NCI-H1105 treated with DMSO at 0.1 percent for 48 hours (cell line): ENCODE results near the gene EVA1A.

Source experiments
- DNase-seq: peaks from one replicate; lab custom pipeline; 2025; lab: John Stamatoyannopoulos, UW

The EVA1A gene

DNA sequence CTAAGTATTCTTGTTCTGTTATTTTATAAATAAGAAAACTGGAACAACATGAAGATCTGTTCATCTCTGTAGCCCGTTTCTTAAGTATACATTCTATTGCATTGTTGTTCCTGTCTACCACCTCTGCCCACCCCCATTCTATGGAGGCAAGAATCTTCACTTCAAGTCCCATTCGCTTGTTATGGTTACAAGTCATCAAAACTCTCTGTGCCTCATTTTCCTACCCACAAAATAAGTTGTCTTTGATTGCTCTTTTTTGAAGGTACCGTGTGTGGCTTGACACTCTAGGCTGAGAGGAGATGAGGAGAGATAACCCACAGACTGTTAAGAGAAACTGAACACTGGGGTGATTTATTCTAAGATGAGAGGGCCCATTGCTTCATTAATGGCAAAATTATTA lies 2.9 kb upstream of the EVA1A start:
- DNase-seq: no peak

DNA sequence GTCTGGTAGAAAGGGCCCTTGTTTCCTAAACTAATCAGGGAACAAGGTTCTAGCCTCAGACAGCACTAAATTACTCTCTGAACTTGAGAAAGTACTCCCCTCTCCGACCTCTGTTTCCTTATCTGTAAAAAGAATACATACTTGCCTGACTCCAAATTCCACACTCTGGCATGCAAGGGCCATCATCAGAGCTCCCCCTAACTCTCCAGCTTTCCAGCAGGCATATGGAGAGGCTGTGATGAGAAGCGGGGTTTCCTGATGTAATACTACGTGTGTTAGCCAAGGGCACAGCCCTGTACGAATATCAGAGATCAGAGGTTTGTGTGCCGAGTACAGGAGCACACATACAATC lies 1.8 kb upstream of the EVA1A start:
- DNase-seq: no peak

DNA sequence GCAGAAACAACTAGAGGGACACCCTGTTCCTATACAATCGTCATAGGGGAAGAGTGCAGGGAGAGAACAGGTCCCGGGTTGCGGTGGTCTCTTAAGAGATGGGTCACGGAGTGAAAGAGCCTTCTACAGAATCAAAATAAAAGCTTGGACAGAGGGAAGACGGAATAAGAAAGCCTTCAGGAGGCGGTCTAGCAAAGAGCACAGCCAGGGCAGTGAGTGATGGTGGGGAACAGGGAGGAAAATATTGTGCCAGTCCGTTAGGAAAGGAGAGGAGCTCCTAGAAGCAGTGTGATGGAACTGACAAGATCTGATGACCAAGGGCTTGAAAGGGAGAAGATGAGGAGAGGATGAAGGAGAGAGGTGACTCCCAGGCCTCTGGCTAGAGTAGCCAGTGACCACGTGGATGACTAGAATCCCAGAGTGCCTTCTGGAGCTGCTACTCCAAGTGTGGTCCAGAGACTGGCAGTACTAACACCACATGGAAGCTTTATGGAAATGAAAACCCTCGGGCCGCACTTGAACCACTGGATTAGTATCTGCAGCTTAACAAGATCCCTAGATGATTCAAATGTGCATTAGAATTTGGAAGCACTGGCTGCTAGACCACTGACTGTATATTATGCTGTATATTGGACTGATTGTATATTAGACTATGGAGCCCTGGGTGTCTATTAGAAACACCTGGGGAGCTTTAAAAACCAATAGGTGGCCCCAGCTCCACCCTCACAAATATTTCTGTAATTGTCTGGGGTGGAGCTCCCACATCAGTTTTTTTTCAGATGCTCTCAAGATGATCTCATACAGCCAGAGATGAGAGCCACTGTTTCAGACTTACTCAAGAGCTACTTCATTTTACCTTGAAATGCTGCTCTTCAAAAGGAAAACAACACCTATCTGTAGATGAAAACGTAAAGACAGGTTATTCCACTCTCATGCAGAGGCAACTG lies 1.1 kb upstream of the EVA1A start:
- no peak for DNase-seq

DNA sequence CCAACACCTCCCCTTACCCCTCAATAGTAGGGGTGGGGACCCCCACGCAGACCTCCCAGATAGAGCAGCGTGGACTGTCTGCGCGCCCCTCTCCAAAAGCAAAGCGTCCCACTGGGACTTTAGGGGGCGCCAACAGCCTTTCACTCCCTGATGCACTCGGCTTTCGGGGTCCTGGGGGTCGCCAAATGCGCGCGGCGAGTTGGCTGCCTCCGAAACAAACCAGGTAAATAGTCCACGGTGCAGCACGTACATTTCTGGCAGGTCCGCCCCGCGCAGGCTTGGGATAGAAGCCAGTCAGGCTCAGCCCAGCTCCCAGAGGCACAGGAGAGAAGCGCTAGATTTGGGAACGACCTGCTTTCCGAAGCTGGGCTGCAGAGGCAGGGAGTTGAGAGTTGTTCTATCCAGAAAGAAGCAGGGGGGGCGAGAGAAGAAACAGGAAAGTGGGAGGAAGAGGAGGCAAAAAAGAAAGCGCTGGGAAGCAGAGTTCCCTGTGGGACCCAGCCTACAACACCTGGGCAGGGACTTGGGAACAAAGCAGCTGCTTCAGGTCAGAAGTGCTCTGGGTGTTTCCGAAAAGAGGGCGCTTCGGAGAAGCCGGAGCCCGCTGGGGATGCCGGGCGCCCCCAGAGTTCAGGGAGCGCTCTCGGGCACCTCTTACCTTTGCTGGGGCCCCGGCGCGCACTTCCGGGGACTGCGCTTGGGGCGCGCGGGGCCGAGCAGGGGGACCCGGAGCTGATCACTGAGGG lies 544 bp downstream of the EVA1A start:
- peak; percentile 18 for DNase-seq

DNA sequence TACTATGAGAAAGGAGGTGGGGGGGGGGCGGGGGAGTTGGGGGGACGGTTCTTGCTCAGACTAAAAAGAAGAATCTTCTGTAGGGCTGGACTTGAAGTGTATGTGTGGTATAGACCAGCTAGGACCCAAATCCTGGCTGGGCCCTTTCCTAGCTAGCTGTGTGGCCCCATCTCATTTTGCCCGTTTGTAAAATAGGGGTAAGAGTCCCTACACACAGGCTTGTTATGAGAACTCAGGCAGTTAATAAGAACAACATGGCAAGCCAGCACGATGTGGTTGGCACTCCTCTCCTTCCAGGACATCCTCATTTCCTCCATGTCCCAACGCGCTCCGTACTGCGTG lies 1.1 kb downstream of the EVA1A start:
- DNase-seq: no peak

DNA sequence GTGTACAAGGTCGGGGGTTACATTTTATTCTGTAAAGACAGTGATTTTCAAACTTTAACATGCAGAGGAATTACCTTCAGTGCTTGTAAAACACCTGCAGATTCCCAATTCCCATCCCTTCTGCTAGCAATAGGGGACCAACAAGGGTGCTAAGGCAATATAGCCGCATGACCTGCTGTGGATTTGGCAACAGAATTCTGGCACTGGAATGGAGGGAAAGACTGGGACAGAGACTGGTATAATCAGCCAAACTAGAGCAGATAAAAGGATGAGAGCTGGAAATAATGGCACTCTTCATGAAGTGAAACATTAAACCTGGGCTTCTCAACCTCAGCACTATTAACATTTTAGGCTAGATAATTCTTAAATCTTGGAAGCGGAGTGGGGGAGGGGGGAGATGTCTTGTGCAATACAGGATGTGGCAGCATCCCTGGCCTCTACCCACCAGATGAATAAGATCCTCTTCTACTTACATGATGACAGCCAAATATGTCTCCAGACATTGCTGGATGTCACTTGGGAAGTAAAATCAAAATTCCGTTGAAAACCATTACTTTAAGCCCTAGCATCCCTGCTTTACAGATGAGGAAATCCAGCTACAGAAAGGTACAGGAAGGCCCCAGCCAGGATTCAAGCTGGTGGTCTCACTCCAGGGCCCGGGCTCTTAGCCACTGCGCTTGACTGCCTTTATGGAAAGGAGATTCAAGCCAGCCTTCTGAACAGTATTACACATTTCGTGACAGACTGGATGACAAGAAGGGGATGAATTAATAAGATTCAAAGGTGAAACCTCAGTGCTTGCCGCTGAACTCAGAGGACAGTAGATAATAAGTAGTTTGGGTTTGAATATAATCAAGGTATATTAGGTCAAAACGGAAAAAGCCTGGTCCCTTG lies 1.7 kb downstream of the EVA1A start:
- DNase-seq: no peak

DNA sequence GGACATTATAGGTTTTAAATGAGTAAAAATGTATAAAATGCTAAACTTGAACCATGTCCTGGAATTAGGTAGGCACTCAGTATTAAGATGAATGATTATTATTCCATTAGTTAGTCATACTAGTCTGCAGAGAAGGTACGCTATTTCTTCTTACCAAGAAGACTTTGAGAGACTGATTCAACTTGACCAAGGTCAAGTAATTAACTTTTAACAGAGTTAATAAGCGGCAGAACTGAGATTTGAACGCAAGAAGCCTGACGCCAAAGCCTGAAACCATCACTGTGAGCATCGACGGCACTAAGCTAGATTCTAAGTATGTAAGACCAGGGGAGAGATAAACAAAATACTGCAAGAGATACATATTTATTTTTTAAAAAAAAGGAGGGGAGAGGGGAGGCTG lies 2.6 kb downstream of the EVA1A start:
- no peak for DNase-seq

DNA sequence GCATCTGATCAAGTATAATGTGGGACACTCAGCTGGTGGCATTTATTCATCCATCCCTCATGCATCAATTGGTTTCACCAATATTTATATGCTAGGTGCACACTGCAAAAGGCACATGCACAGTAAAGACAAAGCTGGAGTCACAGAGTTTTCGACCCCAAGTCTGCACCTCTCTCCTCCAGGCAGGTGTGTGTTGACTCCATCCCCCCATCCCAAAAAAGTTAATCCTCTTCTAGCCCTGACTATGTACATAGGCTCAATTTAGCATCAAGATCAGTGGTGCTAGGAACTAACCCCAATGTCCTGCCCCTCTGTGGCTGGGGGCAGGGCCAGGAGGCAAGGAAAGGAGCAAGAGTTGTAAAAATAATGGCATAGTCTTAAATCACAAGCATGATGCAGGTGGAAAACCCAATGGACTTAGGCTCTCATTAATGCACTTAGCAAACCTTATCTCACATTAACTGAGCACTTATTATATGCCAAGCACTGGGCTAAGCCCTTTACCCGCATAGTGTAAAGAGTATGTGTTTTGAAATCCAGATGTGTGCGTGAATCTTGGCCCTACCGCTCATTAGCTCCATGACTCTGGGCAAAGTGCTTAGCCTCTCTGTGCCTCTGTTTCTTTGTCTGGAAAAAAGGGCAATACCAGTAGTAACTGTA lies 3.1 kb downstream of the EVA1A start:
- DNase-seq: no peak

DNA sequence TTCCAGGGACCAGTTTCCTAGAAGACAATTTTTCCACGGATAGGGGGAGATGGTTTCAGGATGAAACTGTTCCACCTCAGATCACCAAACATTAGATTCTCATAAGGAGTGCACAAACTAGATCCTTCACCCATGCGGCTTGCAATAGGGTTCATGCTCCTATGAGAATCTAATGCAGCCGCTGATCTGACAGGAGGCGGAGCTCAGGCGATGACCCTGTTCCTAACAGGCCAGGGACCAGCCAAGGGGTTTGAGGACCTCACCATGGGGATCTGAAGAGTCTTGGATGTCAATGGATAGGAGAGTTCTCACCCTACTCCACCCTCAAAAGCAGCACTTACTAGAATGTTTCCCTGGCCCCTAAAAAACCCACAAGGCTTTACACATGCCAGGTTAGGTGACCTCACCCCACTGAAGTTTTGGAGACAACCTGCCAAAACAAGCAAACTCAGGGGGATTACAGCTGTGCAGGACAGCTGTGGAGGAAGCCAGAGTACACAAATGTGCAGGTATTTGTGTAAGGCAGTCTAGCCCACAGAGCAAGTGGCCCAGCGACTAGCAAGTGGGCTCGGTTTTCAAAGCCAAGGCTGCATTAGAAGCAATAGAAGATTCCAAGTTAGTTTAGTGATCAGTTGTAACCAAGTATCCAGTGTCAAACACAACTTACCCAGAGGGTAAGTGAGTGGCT lies 3.9 kb downstream of the EVA1A start:
- DNase-seq: no peak

DNA sequence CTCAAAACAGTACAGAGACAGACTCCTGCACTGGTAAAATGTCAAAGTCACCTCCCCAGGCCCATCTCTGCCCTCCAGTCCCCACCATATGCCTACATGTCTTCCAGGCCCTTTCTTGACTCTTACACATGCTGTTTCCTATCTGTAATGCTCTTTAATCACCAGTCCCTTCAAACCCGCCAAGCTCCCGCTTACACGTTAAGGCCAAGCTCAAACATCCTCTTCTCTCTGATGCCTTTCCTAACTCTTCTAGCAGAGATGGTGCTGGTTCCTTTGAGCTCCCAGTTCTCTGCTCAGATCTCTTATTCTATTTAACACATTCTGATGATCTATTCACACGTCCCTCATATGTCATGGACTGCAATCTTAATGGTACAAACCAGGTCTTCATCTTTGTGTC lies 5.0 kb downstream of the EVA1A start:
- DNase-seq: no peak

DNA sequence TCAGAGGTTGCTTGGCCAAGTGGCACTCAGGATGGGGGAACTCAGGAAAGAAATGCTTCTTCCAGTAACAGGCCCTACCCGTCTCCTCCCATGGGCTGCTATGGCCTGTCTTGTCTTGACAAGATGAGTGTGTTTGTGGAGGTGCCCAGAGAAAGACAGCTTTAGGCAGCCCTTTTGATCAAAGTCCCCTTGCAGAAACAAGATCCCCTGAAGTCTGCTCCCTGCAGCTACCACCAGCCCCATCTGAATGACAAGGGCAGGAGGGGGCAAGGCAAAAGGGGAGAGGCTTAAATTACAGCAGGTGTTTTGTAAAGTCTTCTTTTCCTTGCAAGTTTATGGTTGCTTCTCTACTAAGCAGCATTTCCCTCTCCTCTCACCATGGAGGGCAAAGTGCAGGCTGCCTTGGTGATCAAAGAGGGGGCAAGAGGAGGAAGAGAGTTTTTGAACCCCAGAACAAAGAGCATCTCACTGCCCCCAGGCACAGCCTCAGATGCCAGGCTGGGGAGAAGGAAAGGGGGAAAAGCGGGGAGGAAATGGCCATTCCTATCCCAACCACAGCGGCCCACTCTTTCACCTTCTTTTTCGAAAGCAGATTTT lies 6.7 kb downstream of the EVA1A start:
- DNase-seq: no peak

DNA sequence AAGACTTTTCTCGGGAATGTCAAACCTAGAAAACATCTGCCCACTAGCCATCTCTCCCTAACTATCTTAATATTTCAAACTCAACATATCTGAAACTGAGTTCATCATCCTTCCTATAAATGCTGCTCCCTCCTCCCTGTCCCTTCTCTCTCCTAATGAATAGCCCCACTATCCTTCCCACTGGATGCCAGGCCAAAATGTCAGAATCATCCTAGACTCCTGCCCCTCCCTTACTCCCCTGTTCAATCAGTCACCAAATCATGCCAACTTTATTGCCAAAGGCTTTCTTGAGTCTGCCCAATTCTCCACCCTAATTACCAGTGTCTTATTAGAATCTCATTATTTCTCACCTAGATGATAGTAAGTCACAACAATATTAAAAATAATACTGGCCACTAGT lies 8.5 kb downstream of the EVA1A start:
- DNase-seq: no peak

DNA sequence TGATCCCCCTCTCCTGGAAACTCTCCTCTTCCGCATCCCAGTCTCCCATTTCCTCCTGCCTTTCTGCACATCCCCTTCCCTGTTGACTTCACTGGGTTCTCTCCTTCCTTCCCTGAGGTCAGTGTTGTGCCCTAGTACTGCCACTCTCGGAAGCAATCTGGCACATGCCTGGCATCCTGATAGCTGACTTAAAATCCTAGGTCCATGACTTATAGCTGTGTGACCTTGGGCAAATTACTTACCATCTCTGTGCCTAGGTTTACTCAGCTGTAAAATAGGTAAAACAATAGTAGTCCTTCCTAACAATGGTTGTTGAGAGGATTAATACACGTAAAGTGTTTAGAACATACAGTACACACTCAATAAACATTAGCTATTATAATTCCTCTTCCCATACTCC lies 9.3 kb downstream of the EVA1A start:
- DNase-seq: no peak

DNA sequence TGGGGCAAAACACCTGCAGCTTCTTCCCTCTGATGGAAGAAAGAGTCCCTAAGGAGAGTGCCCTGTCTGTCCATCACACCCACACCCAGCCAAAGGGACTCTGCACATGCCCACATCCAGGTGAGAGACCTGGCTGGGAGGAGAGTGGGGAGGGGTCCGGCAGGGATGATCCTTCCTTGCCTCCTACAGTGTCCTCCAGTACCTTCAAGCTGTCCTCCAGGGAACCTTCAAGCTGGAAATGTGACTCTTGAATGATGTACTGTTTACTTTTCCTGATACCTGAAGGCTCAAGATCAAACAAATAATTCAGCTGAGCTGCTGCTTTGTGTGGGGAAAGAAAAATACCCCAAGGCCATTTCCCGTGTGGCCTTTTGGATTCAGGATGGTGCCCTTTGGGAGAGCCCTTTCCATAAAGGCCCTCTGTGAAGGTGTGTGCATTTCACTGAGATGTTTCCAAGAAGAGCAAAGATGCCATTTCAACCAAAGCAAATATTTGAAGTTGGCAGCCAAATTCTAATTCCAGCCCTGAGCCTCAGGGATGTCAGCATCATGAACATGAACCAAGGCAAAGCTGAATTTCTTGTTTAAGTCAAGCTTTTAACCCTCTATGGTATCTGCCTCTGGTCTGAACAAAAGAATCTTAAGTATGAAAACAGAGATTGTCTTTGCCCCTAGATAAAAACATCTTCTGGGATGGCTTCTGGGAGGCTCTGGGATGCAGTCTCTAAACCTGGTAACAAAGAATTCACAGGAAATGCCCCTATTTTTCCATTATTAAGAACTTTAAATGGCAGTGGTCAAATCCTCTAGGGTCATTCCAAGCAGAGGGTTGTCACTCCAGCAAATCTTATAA lies 11.1 kb downstream of the EVA1A start:
- DNase-seq: no peak

DNA sequence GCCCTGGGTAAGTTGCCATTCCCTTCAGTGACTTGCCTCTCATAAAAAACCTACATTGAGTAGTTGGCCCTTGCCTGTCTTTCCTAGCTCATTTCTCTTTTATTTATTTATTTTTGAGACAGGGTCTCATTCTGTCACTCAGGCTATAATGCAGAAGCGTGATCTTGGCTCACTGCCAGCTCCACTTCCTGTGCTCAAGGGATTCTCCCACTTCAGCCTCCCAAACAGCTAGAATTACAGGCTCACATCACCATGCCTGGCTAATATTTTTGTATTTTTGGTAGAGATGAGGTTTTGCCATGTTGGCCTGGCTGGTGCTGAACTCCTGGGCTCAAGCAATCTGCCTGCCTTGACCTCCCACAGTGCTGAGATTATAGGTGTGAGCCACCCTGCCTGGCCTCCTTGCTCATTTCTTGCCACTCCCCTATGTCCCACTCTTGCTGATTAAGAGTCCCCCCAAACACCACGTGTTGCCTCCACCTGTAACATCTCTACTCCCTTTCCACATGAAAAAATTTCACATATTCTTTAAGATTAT lies 12.6 kb downstream of the EVA1A start:
- peak; percentile 22 for DNase-seq

DNA sequence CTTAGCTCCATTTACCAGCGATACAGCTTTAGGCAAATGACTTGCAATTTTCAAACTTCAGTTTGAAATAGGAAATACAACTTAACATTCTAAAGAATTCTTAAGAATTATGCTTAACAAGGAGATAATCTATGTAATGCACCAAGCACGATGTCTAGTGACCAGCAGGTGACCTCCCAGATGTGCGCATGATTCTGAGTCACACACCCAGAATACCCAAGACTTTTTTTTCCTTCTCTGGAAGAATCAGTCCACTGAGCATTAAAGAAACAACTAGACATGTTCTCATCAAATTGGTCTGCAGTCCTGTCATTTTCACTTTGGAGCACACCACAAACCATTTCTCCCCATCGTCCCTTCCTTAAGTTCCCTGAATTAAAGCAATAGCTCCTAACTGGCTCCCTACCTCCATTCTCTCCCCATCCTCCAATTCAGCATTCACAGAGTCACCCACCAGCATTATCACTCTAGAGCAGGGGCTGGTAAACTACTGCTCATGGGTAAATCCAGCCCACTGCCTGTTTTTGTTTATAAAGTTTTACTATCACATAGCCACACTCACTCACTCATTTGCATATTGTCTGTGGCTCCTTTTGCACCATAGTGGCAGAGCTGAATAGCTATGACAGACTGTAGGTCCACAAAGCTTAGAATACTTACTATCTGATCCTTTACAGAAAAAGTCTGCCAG lies 13.2 kb downstream of the EVA1A start:
- no peak for DNase-seq

DNA sequence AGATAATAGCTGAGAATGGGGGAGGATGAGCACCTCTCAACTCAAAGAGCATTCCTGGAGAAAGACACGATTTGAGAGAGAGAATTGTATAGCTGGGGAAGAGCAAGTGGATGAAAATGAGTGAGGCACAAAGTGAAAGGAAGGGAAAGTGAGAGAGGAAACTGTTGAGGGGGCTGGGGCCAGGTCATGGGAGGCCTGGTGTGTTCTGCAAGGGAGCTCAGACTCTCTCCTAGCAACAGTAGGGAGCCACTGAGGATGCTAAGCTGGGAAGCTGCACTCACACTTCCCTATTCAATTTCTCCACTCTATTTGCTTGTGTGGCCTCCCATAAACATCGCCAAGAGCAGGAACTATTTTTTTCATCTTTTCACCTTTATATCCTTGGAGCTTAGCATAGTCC lies 14.8 kb downstream of the EVA1A start:
- DNase-seq: no peak

DNA sequence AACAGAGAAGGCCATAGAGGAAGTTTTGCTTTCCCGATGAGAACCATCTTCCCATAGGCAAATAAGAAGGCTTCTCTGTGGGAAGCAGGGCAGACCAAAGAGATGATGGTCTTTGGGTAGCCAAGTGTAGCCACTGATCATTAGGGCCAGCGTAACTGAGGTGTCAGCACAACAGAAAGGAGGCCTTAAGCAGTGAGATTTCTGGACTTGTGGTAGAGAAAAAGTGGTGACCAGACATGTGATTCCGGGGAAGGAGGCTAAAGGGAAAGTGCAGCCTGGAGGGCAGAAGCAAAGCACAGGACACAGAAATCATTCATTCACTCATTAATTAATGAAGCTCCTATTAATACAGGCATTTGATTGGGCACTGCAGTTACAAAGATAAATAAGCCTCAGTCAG lies 15.4 kb downstream of the EVA1A start:
- no peak for DNase-seq

DNA sequence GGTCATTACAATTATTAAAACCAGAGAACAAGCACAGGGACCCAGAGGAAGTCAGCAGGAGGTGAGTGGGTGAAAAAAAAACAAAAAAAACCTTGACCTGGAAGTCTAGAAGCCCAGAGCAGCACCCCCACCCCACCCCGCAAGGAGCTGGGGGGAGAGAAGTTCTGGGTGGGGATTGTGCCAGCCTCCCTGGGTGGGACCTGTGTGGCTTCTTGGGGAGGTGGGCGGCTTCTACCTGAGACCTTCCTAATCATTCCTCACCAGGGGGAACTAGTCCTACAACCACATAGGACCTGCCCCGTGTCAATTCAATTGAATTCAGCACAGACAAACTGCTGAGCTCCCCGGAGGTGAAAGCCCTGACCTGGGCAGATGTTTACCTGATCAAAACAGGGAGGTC lies 17.3 kb downstream of the EVA1A start:
- no peak for DNase-seq
